Stimulated activated naive B cell treated with anti-CD40 and anti-IgM and Interleukin-4, amounts not matched to agents 10 μg/mL and 1 μg/mL and 100 μg/mL, for 72 hours (primary cell): Measurements from ENCODE around the gene HPDL.
"Not testable (repeated sequence)": the region's sequence is repeated elsewhere in the genome, so short reads cannot be mapped to it uniquely, and the experiment has no call there.

ENCODE experiments used
- ATAC-seq, 2 donors: fragments of 150-1000 bp; cut with Tn5 transposase; replicated peaks; 2 replicates each; pipeline ENCODE4 v1.10.0; 2021; ENCODE audit warnings: moderate library complexity in 1 of 2
- DNase-seq: peaks from one replicate; pipeline ENCODE4 v3.0.0; 2021
- H3K27ac Mint-ChIP-seq: one replicate; pipeline ENCODE4 v1.8.0; 2022; ENCODE audit warnings: mild to moderate bottlenecking, mixed read lengths
- H3K27me3 Mint-ChIP-seq, 2 donors: one replicate each; pipeline ENCODE4 v1.8.0; 2022; ENCODE audit warnings: mixed read lengths in 2 of 2
- H3K36me3 Mint-ChIP-seq, 2 donors: one replicate each; pipeline ENCODE4 v1.8.0; 2022; ENCODE audit warnings: mixed read lengths in 2 of 2, mild to moderate bottlenecking in 1 of 2
- H3K4me1 Mint-ChIP-seq, 2 donors: one replicate each; pipeline ENCODE4 v1.8.0; 2022; ENCODE audit warnings: mixed read lengths in 2 of 2, mild to moderate bottlenecking in 1 of 2
- H3K4me3 Mint-ChIP-seq, 2 donors: one replicate each; pipeline ENCODE4 v1.8.0; 2022; ENCODE audit warnings: mild to moderate bottlenecking in 2 of 2, mixed read lengths in 2 of 2, moderate library complexity in 1 of 2
- H3K9me3 Mint-ChIP-seq, 2 donors: one replicate each; pipeline ENCODE4 v1.8.0; 2022; ENCODE audit warnings: mixed read lengths in 2 of 2, mild to moderate bottlenecking in 1 of 2

The HPDL gene

GRCh38 chr1:45326627-45327623 is at the start of gene HPDL:
Gene HPDL (plus strand): TSS chr1:45326895. CDS start chr1:45327149, 254 bp downstream.
- peak within 1 kb of the TSS; percentile 80 for H3K27ac Mint-ChIP-seq
- H3K4me1 Mint-ChIP-seq, result peaks cover 18 to 29% of the 10 kb centered on the region in 2 donors
- ATAC-seq (peak; percentile 84 to 91), DNase-seq (peak; percentile 47)
- H3K27me3 Mint-ChIP-seq, result no peaks in the 10 kb centered on the region
- H3K9me3 Mint-ChIP-seq, result no peaks in the 10 kb centered on the region
- H3K36me3 Mint-ChIP-seq, result peaks cover 15 to 31% of the 10 kb centered on the region in 2 donors
- peak within 1 kb of the TSS; percentile 83 to 89 for H3K4me3 Mint-ChIP-seq

GRCh38 chr1:45282351-45282750 is 44.3 kb upstream of the HPDL start:
- Mint-ChIP-seq H3K4me3 (no peak overlapping the region), H3K9me3 (peaks cover 0 to 3% of the 10 kb centered on the region in 2 donors), H3K27ac (no peak overlapping the region), H3K27me3 (peaks cover 4 to 5% of the 10 kb centered on the region in 2 donors), H3K4me1 (no peaks in the 10 kb centered on the region), H3K36me3 (peaks cover 7 to 8% of the 10 kb centered on the region in 2 donors)
- no peak for ATAC-seq
- no peak for DNase-seq

- H3K36me3 Mint-ChIP-seq, DNase-seq, H3K4me3 Mint-ChIP-seq, ATAC-seq, H3K4me1 Mint-ChIP-seq, H3K27me3 Mint-ChIP-seq, H3K27ac Mint-ChIP-seq, H3K9me3 Mint-ChIP-seq: not testable (repeated sequence)
Measured at GRCh38 chr1:45284858-45285257, 41.8 kb upstream of the HPDL start.

DNA sequence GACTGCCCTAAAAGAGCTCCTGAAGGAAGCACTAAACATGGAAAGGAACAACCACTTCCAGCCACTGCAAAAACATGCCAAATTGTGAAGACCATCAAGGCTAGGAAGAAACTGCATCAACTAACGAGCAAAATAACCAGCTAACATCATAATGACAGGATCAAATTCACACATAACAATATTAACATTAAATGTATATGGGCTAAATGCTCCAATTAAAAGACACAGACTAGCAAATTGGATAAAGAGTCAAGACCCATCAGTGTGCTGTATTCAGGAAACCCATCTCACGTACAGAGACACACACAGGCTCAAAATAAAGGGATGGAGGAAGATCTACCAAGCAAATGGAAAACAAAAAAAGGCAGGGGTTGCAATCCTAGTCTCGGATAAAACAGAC is 40.2 kb upstream of the HPDL start:
- H3K4me3 Mint-ChIP-seq, H3K4me1 Mint-ChIP-seq, DNase-seq, H3K36me3 Mint-ChIP-seq, H3K27ac Mint-ChIP-seq, H3K27me3 Mint-ChIP-seq, H3K9me3 Mint-ChIP-seq, ATAC-seq: not testable (repeated sequence)

GRCh38 chr1:45291002-45291401 is 35.7 kb upstream of the HPDL start:
- not testable (repeated sequence) for H3K4me1 Mint-ChIP-seq, H3K27ac Mint-ChIP-seq, H3K36me3 Mint-ChIP-seq, H3K9me3 Mint-ChIP-seq, DNase-seq, H3K4me3 Mint-ChIP-seq, H3K27me3 Mint-ChIP-seq, ATAC-seq

DNA sequence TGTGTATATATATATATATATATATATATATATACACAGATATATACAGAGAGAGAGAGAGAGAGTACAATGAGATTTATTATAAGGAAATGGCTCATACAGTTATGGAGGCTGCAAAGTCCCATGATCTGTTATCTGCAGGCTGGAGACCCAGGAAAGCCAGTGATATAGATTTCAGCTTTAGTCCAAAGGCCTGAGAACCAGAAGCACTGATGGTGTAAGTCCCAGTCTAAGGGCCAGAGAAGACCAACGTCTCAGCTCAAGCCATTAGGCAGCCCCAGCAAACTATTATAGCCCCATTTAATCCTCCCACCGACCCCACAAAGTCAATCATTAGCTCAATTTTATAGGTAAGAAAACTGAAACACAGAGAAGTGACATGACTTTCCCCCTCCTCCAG is 35.0 kb upstream of the HPDL start:
- no peak for ATAC-seq
- Mint-ChIP-seq H3K36me3 (no peaks in the 10 kb centered on the region), H3K9me3 (no peaks in the 10 kb centered on the region), H3K4me1 (no peaks in the 10 kb centered on the region), H3K27ac (no peak overlapping the region), H3K27me3 (no peaks in the 10 kb centered on the region), H3K4me3 (no peak overlapping the region)
- DNase-seq, result no peak

DNA sequence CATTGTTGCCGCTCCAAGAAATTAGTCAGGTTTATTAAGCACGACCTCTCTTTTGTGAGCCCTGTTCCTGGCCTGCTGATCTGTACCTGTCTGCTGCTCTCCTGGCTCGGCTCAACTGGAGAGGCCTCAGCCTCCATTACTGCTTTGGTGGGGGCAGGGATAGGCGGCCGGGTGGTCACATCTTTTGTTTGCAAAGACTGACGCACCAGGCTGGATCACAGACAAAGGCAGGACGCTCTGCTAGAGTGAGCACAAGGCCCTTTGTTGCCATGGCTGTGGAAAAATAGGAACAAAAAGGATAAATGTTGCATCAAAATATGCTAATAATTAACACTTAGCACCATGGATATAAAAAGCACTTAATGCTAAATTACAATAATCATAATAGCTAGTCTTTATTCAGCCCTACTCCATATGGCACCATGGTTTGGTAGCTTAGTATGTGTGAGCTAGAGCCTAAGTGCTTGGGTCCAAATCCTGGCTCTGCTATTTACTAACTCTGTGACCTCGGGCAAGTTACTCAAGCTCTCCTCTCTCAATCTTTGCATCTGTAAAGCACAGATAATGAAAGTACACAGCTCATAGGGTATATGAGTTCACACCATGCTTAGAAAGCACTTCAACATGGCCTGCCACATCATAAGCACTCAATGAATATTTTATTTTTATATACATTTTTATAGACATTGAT is 28.9 kb upstream of the HPDL start:
- H3K4me3 Mint-ChIP-seq, result no peak overlapping the region
- DNase-seq, result no peak
- no peak for ATAC-seq
- H3K9me3 Mint-ChIP-seq, result no peaks in the 10 kb centered on the region
- no peaks in the 10 kb centered on the region for H3K27me3 Mint-ChIP-seq
- no peak overlapping the region for H3K27ac Mint-ChIP-seq
- H3K4me1 Mint-ChIP-seq, result peaks cover 5 to 12% of the 10 kb centered on the region in 2 donors
- no peaks in the 10 kb centered on the region for H3K36me3 Mint-ChIP-seq

DNA sequence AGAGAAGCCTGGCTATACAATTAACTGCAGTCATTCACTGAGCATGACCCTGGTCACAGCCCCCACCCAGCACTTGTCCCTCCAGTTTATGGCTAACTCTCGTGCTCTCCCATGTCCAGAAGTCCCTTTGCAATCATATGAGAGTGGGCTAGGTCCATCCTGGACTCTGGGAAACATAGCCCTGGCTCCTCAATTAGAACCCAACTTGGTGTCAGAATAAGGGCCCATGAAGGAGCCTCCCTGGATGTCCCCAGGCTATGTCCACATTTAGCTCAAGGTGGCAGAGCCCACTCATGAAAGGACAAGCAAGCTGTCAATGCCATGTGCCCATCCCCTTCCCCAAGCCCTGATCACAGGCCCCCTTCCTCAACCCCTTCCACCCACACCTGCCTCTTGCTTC is 27.4 kb upstream of the HPDL start:
- H3K27ac Mint-ChIP-seq, result no peak overlapping the region
- ATAC-seq (no peak), DNase-seq (no peak)
- no peak overlapping the region for H3K4me3 Mint-ChIP-seq
- H3K9me3 Mint-ChIP-seq, result no peaks in the 10 kb centered on the region
- H3K27me3 Mint-ChIP-seq, result no peaks in the 10 kb centered on the region
- H3K36me3 Mint-ChIP-seq, result no peaks in the 10 kb centered on the region
- H3K4me1 Mint-ChIP-seq, result peaks cover 7 to 23% of the 10 kb centered on the region in 2 donors

- Mint-ChIP-seq H3K27me3 (no peaks in the 10 kb centered on the region), H3K36me3 (no peaks in the 10 kb centered on the region), H3K27ac (no peak overlapping the region), H3K4me3 (no peak overlapping the region), H3K9me3 (peaks cover 0 to under 1% of the 10 kb centered on the region in 2 donors), H3K4me1 (peaks cover 12 to 31% of the 10 kb centered on the region in 2 donors)
- DNase-seq (peak; percentile 11), ATAC-seq (peak; percentile 18 to 28)
Measured at GRCh38 chr1:45299981-45300668, 26.6 kb upstream of the HPDL start.

GRCh38 chr1:45300669-45300997 is 26.1 kb upstream of the HPDL start:
- ATAC-seq (no peak), DNase-seq (no peak)
- Mint-ChIP-seq H3K4me3 (no peak overlapping the region), H3K36me3 (no peaks in the 10 kb centered on the region), H3K27me3 (no peaks in the 10 kb centered on the region), H3K4me1 (peaks cover 16 to 36% of the 10 kb centered on the region in 2 donors), H3K9me3 (peaks cover 0 to 3% of the 10 kb centered on the region in 2 donors), H3K27ac (no peak overlapping the region)

DNA sequence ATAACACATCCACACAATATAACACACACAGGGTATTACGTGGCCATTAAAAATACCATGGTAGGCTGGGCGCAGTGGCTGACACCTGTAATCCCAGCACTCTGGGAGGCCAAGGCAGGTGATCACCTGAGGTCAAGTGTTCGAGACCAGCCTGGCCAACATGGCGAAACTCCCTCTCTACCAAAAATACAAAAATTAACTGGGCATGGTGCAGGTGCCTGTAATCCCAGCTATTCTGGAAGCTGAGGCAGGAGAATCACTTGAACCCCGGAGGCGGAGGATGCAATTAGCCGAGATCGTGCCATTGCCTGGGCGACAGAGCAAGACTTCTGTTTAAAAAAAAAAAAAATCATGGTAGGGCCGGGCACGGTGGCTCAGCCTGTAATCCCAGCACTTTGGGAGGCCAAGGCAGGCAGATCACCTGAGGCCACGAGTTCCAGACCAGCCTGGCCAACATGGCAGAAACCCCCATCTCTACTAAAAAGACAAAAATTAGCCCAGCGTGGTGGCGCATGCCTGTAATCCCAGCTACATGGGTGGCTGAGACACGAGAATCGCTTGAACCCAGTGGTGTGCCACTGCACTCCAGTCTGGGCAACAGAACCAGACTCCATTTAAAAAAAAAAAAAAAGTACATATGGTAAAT is 24.1 kb upstream of the HPDL start:
- H3K4me1 Mint-ChIP-seq, result peaks cover 24 to 50% of the 10 kb centered on the region in 2 donors
- DNase-seq, result no peak
- H3K36me3 Mint-ChIP-seq, result no peaks in the 10 kb centered on the region
- H3K27ac Mint-ChIP-seq, result peak overlapping the region; percentile 69
- peaks cover 0 to 3% of the 10 kb centered on the region in 2 donors for H3K9me3 Mint-ChIP-seq
- no peak for ATAC-seq
- H3K4me3 Mint-ChIP-seq, result peak overlapping the region; percentile 6 to 98
- H3K27me3 Mint-ChIP-seq, result no peaks in the 10 kb centered on the region

DNA sequence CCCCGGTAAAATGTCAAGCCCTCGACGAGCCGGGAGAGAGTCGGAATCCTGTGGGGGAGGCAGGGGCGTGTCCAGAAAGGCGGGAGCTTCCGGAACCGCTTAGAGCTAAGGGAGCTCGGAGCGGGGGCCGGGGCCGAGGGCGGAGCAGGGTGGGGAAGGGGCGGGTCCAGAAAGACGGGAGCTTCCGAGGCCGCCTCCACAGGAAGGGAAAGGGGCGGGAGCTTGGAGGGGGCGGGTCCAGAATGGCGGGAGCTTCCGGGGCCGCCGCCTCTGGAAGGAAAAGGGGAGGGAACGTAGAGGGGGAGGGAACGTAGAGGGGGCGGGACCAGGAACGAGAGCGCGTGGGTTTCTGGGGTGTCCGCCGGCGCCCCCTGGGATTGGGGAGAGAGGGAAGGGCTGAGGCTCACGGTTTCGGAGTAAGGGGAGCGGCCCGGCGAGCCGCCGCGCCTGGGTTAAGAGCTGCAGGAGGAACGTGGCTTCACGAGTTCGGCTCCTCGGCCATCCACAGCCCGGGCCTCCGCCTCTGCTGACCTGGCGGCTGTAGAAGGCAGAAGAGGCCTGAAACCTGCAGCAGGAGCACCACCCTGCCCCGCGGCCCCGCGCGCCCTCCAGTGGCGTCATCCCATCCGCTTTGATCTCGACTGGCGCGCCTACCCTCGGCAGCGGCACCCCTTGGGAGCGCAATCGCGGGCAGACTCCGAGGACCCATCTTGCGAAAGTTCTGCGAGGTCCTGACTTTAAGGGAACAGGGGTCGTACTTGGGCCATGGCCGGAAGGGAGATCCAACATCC is 23.0 kb upstream of the HPDL start:
- ATAC-seq (peak; percentile 81 to 86), DNase-seq (peak; percentile 92)
- H3K4me3 Mint-ChIP-seq, result peak overlapping the region; percentile 89 to 98
- H3K27ac Mint-ChIP-seq, result peak overlapping the region; percentile 97
- H3K36me3 Mint-ChIP-seq, result no peaks in the 10 kb centered on the region
- peaks cover 0 to 3% of the 10 kb centered on the region in 2 donors for H3K9me3 Mint-ChIP-seq
- no peaks in the 10 kb centered on the region for H3K27me3 Mint-ChIP-seq
- H3K4me1 Mint-ChIP-seq, result peaks cover 24 to 50% of the 10 kb centered on the region in 2 donors

DNA sequence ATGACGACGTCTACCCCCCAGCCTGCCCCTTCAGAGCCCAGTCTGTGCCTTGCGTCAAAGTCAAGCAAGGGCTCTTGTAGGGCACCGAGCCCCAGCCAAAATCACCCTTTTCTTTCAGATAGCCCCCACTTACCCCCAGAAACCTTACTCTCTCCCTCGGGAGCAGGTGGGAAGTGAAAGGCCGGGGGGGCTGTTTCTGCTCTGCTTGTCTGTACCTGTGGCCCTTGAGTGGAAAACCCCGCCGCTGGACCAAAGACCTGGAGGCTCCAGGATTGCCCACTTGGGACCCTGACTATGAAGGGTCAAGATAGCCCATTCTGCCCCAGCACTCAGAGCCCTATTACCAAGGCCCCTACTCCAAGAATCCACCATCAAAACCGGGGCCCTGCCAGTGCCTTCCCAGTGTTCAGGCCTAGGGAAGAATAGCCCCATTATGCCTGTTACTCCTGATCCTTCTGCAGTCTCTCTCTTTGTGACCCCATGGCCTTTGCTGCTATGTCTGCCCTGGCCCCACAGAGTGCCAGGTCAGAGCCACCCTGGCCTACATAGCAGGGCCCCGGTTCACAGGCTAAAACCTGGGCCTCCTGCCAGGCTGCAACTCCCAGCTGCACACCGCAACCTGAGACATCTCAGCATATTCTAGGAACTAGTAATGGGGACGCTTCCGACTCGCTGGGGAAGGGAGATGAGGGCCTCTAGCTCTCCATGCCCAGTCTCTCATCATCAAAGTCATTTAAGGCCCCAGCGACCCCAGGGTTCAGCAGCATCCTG is 22.2 kb upstream of the HPDL start:
- peak overlapping the region; percentile 89 to 98 for H3K4me3 Mint-ChIP-seq
- H3K4me1 Mint-ChIP-seq, result peaks cover 24 to 50% of the 10 kb centered on the region in 2 donors
- H3K27ac Mint-ChIP-seq, result peak overlapping the region; percentile 96
- no peaks in the 10 kb centered on the region for H3K27me3 Mint-ChIP-seq
- ATAC-seq (no peak), DNase-seq (no peak)
- H3K36me3 Mint-ChIP-seq, result no peaks in the 10 kb centered on the region
- peaks cover 0 to 3% of the 10 kb centered on the region in 2 donors for H3K9me3 Mint-ChIP-seq
